ENCODE results near the gene FAM13A.

The FAM13A gene

DNA sequence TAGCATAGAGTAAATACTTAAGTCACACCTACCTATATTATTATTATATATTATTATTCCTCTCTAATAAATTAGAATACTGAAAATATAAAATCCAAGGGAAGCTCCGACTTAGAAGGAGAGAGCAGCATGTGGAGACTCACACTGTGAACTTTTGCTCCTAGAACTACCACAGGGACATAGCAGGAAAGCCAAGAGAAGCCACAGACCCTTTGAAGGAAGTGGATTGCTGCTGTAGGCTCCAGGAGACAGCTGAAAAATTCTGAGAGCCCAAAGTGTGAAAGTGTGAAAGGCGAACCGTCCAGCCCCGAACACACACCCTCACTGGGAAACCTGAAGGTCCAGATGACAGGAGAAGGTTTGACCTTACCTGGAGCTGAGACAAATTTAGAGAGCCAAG lies 177.0 kb downstream of the FAM13A start:
- Histone ChIP-seq H3K4me2 (ENCODE audit: insufficient read depth, low read length, poor library complexity, severe bottlenecking) (no peak overlapping the region), H2BK12ac (ENCODE audit: low read length) (no peak overlapping the region), H2AFZ (ENCODE audit: low read length) (no peak overlapping the region), H3K9ac (ENCODE audit: low read depth, low read length, poor library complexity) (no peak overlapping the region), H4K91ac (ENCODE audit: low read depth, low read length, poor library complexity) (no peak overlapping the region), H3K36me3 (replicated peaks in 1 of 2; ENCODE audit: control insufficient read depth in 2 of 2, insufficient read depth in 2 of 2, low read length in 2 of 2) (no peaks in the 10 kb centered on the region), H3K9me3 (replicated peaks in 1 of 2; ENCODE audit: control insufficient read depth in 2 of 2, insufficient read depth in 1 of 2, low read depth in 1 of 2, low read length in 2 of 2) (no peaks in the 10 kb centered on the region), H3K4me1 (ENCODE audit: control insufficient read depth in 2 of 2, insufficient read depth in 1 of 2, low read depth in 1 of 2, low read length in 2 of 2) (peaks cover 0 to 4% of the 10 kb centered on the region in 2 donors), H3K18ac (ENCODE audit: low read length) (no peak overlapping the region), H3K4ac (ENCODE audit: low read length) (no peak overlapping the region), H3K79me1 (ENCODE audit: low read depth, low read length) (no peaks in the 10 kb centered on the region), H4K8ac (ENCODE audit: low read depth, low read length) (no peak overlapping the region), H3K27ac (replicated peaks; ENCODE audit: low read length) (peak overlapping the region; percentile 14), H3K27me3 (ENCODE audit: control insufficient read depth in 3 of 3, insufficient read depth in 3 of 3, low read depth in 1 of 3, low read length in 3 of 3) (no peaks in the 10 kb centered on the region), H3K23ac (ENCODE audit: low read depth, low read length, poor library complexity) (no peak overlapping the region), H2AK5ac (ENCODE audit: low read depth, low read length) (no peak overlapping the region), H3K14ac (ENCODE audit: low read length) (no peak overlapping the region), H2BK15ac (ENCODE audit: low read length) (no peak overlapping the region), H3K4me3 (ENCODE audit: low read length in 2 of 2) (no peak overlapping the region), H2BK120ac (ENCODE audit: low read depth, low read length) (no peak overlapping the region), H2BK5ac (ENCODE audit: low read length) (no peak overlapping the region)
- DNase-seq (ENCODE audit: low spot score), result no peak
- WGBS, 2 donors (ENCODE audit: extremely low coverage in 2 of 2, insufficient read length in 2 of 2, insufficient replicate concordance in 1 of 2), result no CpG with 5 or more reads among the region's 4 CpGs

DNA sequence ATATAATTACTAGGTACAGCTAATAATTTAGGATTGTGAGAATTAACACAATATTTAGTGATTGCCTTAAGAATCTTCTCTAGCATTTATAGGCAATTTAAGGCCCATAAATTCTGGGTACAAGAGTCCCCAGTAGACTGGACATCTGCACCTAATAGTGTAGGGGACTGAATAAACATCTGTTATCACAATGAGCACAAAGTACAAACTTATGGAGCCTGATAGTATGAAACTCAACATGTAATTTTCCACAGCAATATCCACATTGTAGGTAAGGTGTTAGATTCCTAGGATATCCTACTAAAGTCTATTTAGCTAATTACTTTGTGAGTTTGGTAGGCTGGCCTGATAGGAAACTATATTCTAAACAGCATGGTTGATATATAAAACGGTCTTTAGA lies 178.3 kb downstream of the FAM13A start:
- H4K8ac ChIP-seq (ENCODE audit: low read depth, low read length), result no peak overlapping the region
- H3K14ac ChIP-seq (ENCODE audit: low read length), result no peak overlapping the region
- H3K23ac ChIP-seq (ENCODE audit: low read depth, low read length, poor library complexity), result no peak overlapping the region
- no peak overlapping the region for H2BK120ac ChIP-seq (ENCODE audit: low read depth, low read length)
- H2AFZ ChIP-seq (ENCODE audit: low read length), result no peak overlapping the region
- no peak overlapping the region for H2BK5ac ChIP-seq (ENCODE audit: low read length)
- H3K36me3 ChIP-seq (replicated peaks in 1 of 2; ENCODE audit: control insufficient read depth in 2 of 2, insufficient read depth in 2 of 2, low read length in 2 of 2), result no peaks in the 10 kb centered on the region
- H4K91ac ChIP-seq (ENCODE audit: low read depth, low read length, poor library complexity), result no peak overlapping the region
- H2BK12ac ChIP-seq (ENCODE audit: low read length), result no peak overlapping the region
- no peak overlapping the region for H3K18ac ChIP-seq (ENCODE audit: low read length)
- no peak overlapping the region for H3K4ac ChIP-seq (ENCODE audit: low read length)
- H3K4me3 ChIP-seq (ENCODE audit: low read length in 2 of 2), result no peak overlapping the region
- no peak overlapping the region for H2BK15ac ChIP-seq (ENCODE audit: low read length)
- no peak for DNase-seq (ENCODE audit: low spot score)
- no peak overlapping the region for H2AK5ac ChIP-seq (ENCODE audit: low read depth, low read length)
- H3K9ac ChIP-seq (ENCODE audit: low read depth, low read length, poor library complexity), result no peak overlapping the region
- no peak overlapping the region for H3K27ac ChIP-seq (replicated peaks; ENCODE audit: low read length)
- no peaks in the 10 kb centered on the region for H3K79me1 ChIP-seq (ENCODE audit: low read depth, low read length)
- no peaks in the 10 kb centered on the region for H3K27me3 ChIP-seq (ENCODE audit: control insufficient read depth in 3 of 3, insufficient read depth in 3 of 3, low read depth in 1 of 3, low read length in 3 of 3)
- no CpG with 5 or more reads among the region's 1 CpG for WGBS, 2 donors (ENCODE audit: extremely low coverage in 2 of 2, insufficient read length in 2 of 2, insufficient replicate concordance in 1 of 2)
- H3K9me3 ChIP-seq (replicated peaks in 1 of 2; ENCODE audit: control insufficient read depth in 2 of 2, insufficient read depth in 1 of 2, low read depth in 1 of 2, low read length in 2 of 2), result no peaks in the 10 kb centered on the region
- no peak overlapping the region for H3K4me2 ChIP-seq (ENCODE audit: insufficient read depth, low read length, poor library complexity, severe bottlenecking)
- H3K4me1 ChIP-seq (ENCODE audit: control insufficient read depth in 2 of 2, insufficient read depth in 1 of 2, low read depth in 1 of 2, low read length in 2 of 2), result peaks cover 0 to 4% of the 10 kb centered on the region in 2 donors

DNA sequence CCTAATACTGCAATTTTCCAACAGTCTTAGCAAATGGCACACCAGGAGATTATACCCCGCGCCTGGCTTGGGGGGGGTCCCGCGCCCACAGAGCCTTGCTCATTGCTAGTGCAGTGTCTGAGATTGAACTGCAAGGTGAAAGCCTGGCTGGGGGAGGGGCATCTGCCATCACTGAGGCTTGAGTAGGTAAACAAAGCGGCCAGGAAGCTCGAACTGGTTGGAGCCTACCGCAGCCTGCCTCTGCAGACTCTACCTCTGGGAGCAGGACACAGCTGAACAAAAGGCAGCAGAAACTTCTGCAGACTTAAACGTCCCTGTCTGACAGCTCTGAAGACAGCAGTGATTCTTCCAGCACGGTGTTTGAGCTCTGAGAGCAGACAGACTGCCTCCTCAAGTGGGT lies 186.6 kb downstream of the FAM13A start:
- Histone ChIP-seq H2AK5ac (ENCODE audit: low read depth, low read length) (no peak overlapping the region), H3K4ac (ENCODE audit: low read length) (no peak overlapping the region)

DNA sequence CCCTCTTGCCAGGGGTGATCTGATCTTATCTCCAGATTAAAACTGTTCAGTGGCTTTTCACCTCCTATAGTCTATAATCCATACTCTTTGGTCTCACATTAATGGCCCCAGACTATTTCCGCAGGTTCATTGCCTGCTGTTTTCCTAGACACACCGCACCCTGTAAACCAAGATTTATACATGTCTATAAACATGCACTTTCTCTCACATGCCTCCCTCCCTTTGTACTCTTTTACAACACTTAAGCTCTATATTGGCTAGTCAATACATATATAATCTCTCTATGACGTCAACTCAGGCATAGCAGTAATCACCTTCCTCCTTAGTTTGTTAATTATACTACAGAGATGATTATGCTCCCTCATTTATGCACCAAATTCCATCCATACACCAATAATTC lies 188.5 kb downstream of the FAM13A start:
- Histone ChIP-seq H2BK120ac (ENCODE audit: low read depth, low read length) (no peak overlapping the region), H2BK12ac (ENCODE audit: low read length) (no peak overlapping the region), H3K4me1 (ENCODE audit: control insufficient read depth in 2 of 2, insufficient read depth in 1 of 2, low read depth in 1 of 2, low read length in 2 of 2) (no peaks in the 10 kb centered on the region), H2BK5ac (ENCODE audit: low read length) (no peak overlapping the region), H2AFZ (ENCODE audit: low read length) (no peak overlapping the region), H4K8ac (ENCODE audit: low read depth, low read length) (no peak overlapping the region), H3K79me1 (ENCODE audit: low read depth, low read length) (no peaks in the 10 kb centered on the region), H2BK15ac (ENCODE audit: low read length) (no peak overlapping the region), H3K27me3 (ENCODE audit: control insufficient read depth in 3 of 3, insufficient read depth in 3 of 3, low read depth in 1 of 3, low read length in 3 of 3) (no peaks in the 10 kb centered on the region), H3K14ac (ENCODE audit: low read length) (no peak overlapping the region), H2AK5ac (ENCODE audit: low read depth, low read length) (no peak overlapping the region), H3K27ac (replicated peaks; ENCODE audit: low read length) (no peak overlapping the region), H4K91ac (ENCODE audit: low read depth, low read length, poor library complexity) (no peak overlapping the region), H3K23ac (ENCODE audit: low read depth, low read length, poor library complexity) (no peak overlapping the region), H3K36me3 (replicated peaks in 1 of 2; ENCODE audit: control insufficient read depth in 2 of 2, insufficient read depth in 2 of 2, low read length in 2 of 2) (no peaks in the 10 kb centered on the region), H3K9me3 (replicated peaks in 1 of 2; ENCODE audit: control insufficient read depth in 2 of 2, insufficient read depth in 1 of 2, low read depth in 1 of 2, low read length in 2 of 2) (peaks cover 0 to 4% of the 10 kb centered on the region in 2 donors), H3K9ac (ENCODE audit: low read depth, low read length, poor library complexity) (no peak overlapping the region), H3K4me2 (ENCODE audit: insufficient read depth, low read length, poor library complexity, severe bottlenecking) (no peak overlapping the region), H3K4ac (ENCODE audit: low read length) (no peak overlapping the region), H3K4me3 (ENCODE audit: low read length in 2 of 2) (no peak overlapping the region), H3K18ac (ENCODE audit: low read length) (no peak overlapping the region)
- no peak for DNase-seq (ENCODE audit: low spot score)
- no CpG with 5 or more reads among the region's 3 CpGs for WGBS, 2 donors (ENCODE audit: extremely low coverage in 2 of 2, insufficient read length in 2 of 2, insufficient replicate concordance in 1 of 2)

More for the DNA sequence above, 186.6 kb downstream of the FAM13A start:
- Histone ChIP-seq H2BK15ac (ENCODE audit: low read length) (no peak overlapping the region), H2BK12ac (ENCODE audit: low read length) (no peak overlapping the region), H3K14ac (ENCODE audit: low read length) (no peak overlapping the region), H2AFZ (ENCODE audit: low read length) (no peak overlapping the region), H3K9me3 (replicated peaks in 1 of 2; ENCODE audit: control insufficient read depth in 2 of 2, insufficient read depth in 1 of 2, low read depth in 1 of 2, low read length in 2 of 2) (peaks cover 0 to 4% of the 10 kb centered on the region in 2 donors), H3K4me2 (ENCODE audit: insufficient read depth, low read length, poor library complexity, severe bottlenecking) (no peak overlapping the region), H3K23ac (ENCODE audit: low read depth, low read length, poor library complexity) (no peak overlapping the region), H3K4me3 (ENCODE audit: low read length in 2 of 2) (no peak overlapping the region), H3K79me1 (ENCODE audit: low read depth, low read length) (no peaks in the 10 kb centered on the region), H3K27ac (replicated peaks; ENCODE audit: low read length) (no peak overlapping the region), H2BK5ac (ENCODE audit: low read length) (no peak overlapping the region), H3K18ac (ENCODE audit: low read length) (no peak overlapping the region), H4K8ac (ENCODE audit: low read depth, low read length) (no peak overlapping the region), H3K36me3 (replicated peaks in 1 of 2; ENCODE audit: control insufficient read depth in 2 of 2, insufficient read depth in 2 of 2, low read length in 2 of 2) (no peaks in the 10 kb centered on the region), H3K4me1 (ENCODE audit: control insufficient read depth in 2 of 2, insufficient read depth in 1 of 2, low read depth in 1 of 2, low read length in 2 of 2) (no peaks in the 10 kb centered on the region), H2BK120ac (ENCODE audit: low read depth, low read length) (no peak overlapping the region), H4K91ac (ENCODE audit: low read depth, low read length, poor library complexity) (no peak overlapping the region), H3K27me3 (ENCODE audit: control insufficient read depth in 3 of 3, insufficient read depth in 3 of 3, low read depth in 1 of 3, low read length in 3 of 3) (no peaks in the 10 kb centered on the region), H3K9ac (ENCODE audit: low read depth, low read length, poor library complexity) (no peak overlapping the region)
- DNase-seq (ENCODE audit: low spot score), result no peak
- no CpG with 5 or more reads among the region's 9 CpGs for WGBS, 2 donors (ENCODE audit: extremely low coverage in 2 of 2, insufficient read length in 2 of 2, insufficient replicate concordance in 1 of 2)
